NT2/D1 (cell line): ENCODE data around the gene NKAIN2.

Experiments used
- SUZ12 ChIP-seq: IDR thresholded peaks from 2 replicates; pipeline ENCODE4 v1.6.1; 2011; ENCODE audit not compliant: insufficient read length, insufficient read depth; ENCODE audit errors: extremely low read depth
- YY1 ChIP-seq: IDR thresholded peaks from 2 replicates; pipeline ENCODE4 v1.6.1; 2011; ENCODE audit not compliant: insufficient read length, insufficient read depth
- ZNF274 ChIP-seq: IDR thresholded peaks from 2 replicates; pipeline ENCODE4 v1.6.1; 2011; ENCODE audit warnings: mild to moderate bottlenecking, low read depth, low read length

DNA sequence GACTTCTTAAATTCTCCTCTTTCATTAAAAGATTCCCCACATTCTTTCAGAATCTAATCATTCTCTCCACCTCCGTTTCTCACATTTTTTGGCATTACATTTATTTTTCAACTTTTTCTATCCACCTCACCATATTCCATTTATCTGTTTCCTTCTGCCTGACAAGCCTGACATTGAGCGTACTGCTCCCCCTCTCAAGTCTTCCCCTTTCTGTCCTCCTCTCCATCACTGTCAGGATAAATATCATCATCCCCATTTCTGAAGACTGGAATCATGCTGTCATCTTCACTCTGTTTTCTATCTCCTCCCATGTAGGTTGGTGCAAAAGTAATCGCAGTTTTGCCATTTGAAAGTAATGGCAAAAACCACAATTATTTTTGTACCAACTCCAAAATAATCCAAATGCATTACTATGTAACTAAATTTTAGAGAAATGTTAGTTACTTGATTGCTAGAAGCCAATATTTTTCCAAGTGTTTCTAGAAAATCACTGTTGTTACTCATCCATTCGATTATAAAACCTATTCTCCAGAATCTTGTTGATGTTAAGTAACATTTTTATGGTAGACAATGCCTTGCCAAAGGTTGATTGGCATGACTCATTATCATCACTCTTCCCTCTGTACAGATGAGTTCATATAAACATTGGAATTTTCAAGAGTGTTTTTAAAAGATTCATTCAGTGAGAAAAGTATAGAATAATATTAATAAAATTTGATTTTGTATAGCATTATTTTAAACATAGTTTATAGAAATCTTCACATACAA is 866.2 kb downstream of the NKAIN2 start:
- TF ChIP-seq ZNF274 (no peak), YY1 (no peak), SUZ12 (no peak)
